Mucosa of descending colon (tissue), 3 donors: ENCODE data around the gene ZNF653. TPM values are rescaled to one million over a fixed set of nuclear protein-coding genes. Genes with fewer than 3 reads are reported as not detected.

Source experiments
- ATAC-seq: fragments of 200-7000 bp; cut with Tn5 transposase; one replicate; pipeline ENCODE4 v1.9.1; 2020; ENCODE audit warnings: mild to moderate bottlenecking, moderate library complexity
- DNase-seq, 3 donors: peaks; one replicate each; pipeline ENCODE4 v3.0.0-alpha.2; 2020
- H3K36me3 ChIP-seq: fragments of 200-600 bp; one replicate; pipeline ENCODE4 v1.8.0; 2021; ENCODE audit warnings: low read depth, mild to moderate bottlenecking
- H3K4me1 ChIP-seq: fragments of 200-600 bp; one replicate; pipeline ENCODE4 v1.8.0; 2021; ENCODE audit warnings: low read depth, mild to moderate bottlenecking
- H3K4me3 ChIP-seq: fragments of 200-600 bp; one replicate; pipeline ENCODE4 v1.8.0; 2021; ENCODE audit warnings: mild to moderate bottlenecking
- H3K9me3 ChIP-seq: fragments of 200-600 bp; one replicate; pipeline ENCODE4 v1.8.0; 2021; ENCODE audit warnings: mild to moderate bottlenecking
- intact Hi-C, 2 donors: fragments of 100-400 bp; cut with DNase I in 1 of 2; cut with micrococcal nuclease in 1 of 2; formaldehyde crosslinking; loops; one replicate each; pipeline versions ENCODE4 v1.11.0 to v1.11.1; 2022; cut with DNase I, micrococcal nuclease
- total RNA-seq, 3 donors: library from RNA; stranded (reverse); fragmentation: NEBNext Ultra II Directional in 2 of 3; extraction: Animal tissue kit (Norgen Biotek cat#: 25700) in 2 of 3; gene quantifications; one replicate each; pipeline versions ENCODE4 v1.2.1 to v1.2.4, GENCODE V29; 2021 to 2023
- TF ChIP-seq, protein P1 (sequence below): fragments of 200-600 bp; IDR thresholded peaks from one replicate; pipeline ENCODE4 v1.8.0; 2022; ENCODE audit warnings: antibody characterized with exemption, mild to moderate bottlenecking
- donor health status: DM: no; HTN: no; CAD: no; lungs with moderate emphysema.
- donor health status: DM: no; HTN: no; CAD: no.
- donor health status: DM: no; HTN: yes; CAD: no.

ZNF653 gene
- total RNA-seq, 3 donors from 2014 or later, result 10.4 to 13.5 (median 10.9) TPM

GRCh38 chr19:11448410-11448809, 57.2 kb downstream of the ZNF653 start:
- DNase-seq, result no peak
- no peaks in the 10 kb centered on the region for H3K4me1 ChIP-seq
- TF ChIP-seq, protein P1, sequence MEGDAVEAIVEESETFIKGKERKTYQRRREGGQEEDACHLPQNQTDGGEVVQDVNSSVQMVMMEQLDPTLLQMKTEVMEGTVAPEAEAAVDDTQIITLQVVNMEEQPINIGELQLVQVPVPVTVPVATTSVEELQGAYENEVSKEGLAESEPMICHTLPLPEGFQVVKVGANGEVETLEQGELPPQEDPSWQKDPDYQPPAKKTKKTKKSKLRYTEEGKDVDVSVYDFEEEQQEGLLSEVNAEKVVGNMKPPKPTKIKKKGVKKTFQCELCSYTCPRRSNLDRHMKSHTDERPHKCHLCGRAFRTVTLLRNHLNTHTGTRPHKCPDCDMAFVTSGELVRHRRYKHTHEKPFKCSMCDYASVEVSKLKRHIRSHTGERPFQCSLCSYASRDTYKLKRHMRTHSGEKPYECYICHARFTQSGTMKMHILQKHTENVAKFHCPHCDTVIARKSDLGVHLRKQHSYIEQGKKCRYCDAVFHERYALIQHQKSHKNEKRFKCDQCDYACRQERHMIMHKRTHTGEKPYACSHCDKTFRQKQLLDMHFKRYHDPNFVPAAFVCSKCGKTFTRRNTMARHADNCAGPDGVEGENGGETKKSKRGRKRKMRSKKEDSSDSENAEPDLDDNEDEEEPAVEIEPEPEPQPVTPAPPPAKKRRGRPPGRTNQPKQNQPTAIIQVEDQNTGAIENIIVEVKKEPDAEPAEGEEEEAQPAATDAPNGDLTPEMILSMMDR, result no peak
- no peaks in the 10 kb centered on the region for H3K9me3 ChIP-seq
- no peaks in the 10 kb centered on the region for H3K36me3 ChIP-seq
- ATAC-seq, result no peak
- no peak overlapping the region for H3K4me3 ChIP-seq
- intact Hi-C loops, result loop anchor here in 1 of 2 donors (10.0 kb wide), 1 partner anchor 154 kb away; the partner anchor contains the start of gene TSPAN16

GRCh38 chr19:11447347-11448262, 58.0 kb downstream of the ZNF653 start:
- Histone ChIP-seq H3K9me3 (no peaks in the 10 kb centered on the region), H3K36me3 (peaks cover 3% of the 10 kb centered on the region), H3K4me3 (no peak overlapping the region), H3K4me1 (no peaks in the 10 kb centered on the region)
- intact Hi-C loops, result loop anchor here in 1 of 2 donors (10.0 kb wide), 1 partner anchor 153 kb away; the partner anchor contains the start of gene TSPAN16
- TF ChIP-seq, protein P1, result no peak
- DNase-seq (no peak), ATAC-seq (no peak)

DNA sequence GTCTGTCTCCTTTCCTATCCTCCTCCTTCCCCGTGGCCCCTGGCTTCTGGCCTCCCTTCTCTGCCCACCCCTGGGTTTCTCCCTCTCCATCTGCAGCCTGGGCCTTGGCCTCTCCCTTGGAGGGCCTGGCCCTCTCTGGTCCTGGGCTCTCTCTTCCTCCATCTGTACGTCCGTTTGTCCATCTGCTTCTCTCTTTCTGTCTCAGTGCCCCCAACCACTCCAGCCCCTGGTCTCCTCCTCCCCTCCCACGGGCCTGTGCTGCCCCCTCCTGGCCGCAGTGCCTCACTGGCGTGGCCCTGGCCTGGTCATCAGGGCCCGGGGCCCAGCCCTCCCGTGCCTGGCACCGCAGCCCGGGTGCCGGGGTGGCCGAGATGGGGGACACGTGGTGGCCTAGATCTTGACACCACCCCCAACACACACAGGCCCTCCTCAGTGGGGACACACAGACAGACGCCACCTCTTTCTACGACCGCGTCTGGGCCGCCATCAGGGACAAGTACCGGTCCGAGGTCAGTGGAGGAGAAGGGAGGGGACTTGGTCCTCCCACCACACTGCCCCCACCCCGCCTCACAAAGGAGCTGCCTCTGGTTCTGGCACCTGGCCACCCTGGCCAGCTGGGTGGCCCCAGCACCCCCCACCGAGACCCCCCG, 58.9 kb downstream of the ZNF653 start:
- Histone ChIP-seq H3K36me3 (peaks cover 7% of the 10 kb centered on the region), H3K4me3 (no peak overlapping the region), H3K9me3 (no peaks in the 10 kb centered on the region), H3K4me1 (no peaks in the 10 kb centered on the region)
- peak; percentile 73 for ATAC-seq
- DNase-seq, result peak in 2 of 3 donors; percentile 57 to 70
- TF ChIP-seq, protein P1, result peak; percentile 56
- intact Hi-C loops, result loop anchor here in 1 of 2 donors (10.0 kb wide), 1 partner anchor 152 kb away; the partner anchor contains the start of gene TSPAN16

GRCh38 chr19:11446271-11446651, 59.4 kb downstream of the ZNF653 start:
- no peak for ATAC-seq
- no peak for DNase-seq
- Histone ChIP-seq H3K9me3 (no peaks in the 10 kb centered on the region), H3K4me3 (no peak overlapping the region), H3K4me1 (no peaks in the 10 kb centered on the region), H3K36me3 (peaks cover 7% of the 10 kb centered on the region)
- TF ChIP-seq, protein P1, result no peak
- intact Hi-C loops, result loop anchor here in 1 of 2 donors (10.0 kb wide), 1 partner anchor 151 kb away; the partner anchor contains the start of gene TSPAN16

DNA sequence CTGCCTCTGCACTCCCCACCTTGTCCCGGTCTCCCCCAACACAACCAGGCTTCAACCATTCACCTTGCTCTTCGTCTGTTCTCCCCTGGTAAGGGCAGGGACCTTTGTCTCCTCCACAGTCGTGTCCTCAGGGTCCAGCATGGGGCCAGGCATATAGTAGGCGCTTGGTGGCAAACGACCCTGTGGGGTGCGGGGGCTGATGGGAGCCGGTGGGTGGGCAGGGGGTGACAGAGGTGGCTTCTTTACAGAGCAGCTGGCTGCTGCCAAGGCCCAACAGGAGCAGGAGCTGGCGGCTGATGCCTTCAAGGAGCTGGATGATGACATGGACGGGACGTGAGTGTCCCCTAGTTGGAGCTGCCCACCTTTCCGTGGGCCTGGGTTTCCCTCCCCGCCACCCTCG, 60.5 kb downstream of the ZNF653 start:
- TF ChIP-seq, protein P1, result no peak
- DNase-seq (no peak), ATAC-seq (no peak)
- Histone ChIP-seq H3K36me3 (peaks cover 7% of the 10 kb centered on the region), H3K4me1 (no peaks in the 10 kb centered on the region), H3K4me3 (no peak overlapping the region), H3K9me3 (no peaks in the 10 kb centered on the region)
- intact Hi-C loops, result loop anchor here in 1 of 2 donors (10.0 kb wide), 1 partner anchor 150 kb away; the partner anchor contains the start of gene TSPAN16
